Measurements from ENCODE around the gene NAGPA. TPM values are rescaled to one million over a fixed set of nuclear protein-coding genes. Genes with fewer than 3 reads are reported as not detected.

Gene NAGPA
- total and polyA plus RNA-seq, 2 of the 13 experiments (the other 11 are each of a cell fraction or from before 2014, with no cell fraction given) = 27.1 to 60.3 TPM

GRCh38 chr16:5010576-5011329, 23.0 kb downstream of the NAGPA start (continued):
- TF ChIP-seq CSRNP2 (CRISPR knock-in tag; conservative IDR thresholded peaks at IDR 0.05; ENCODE audit: low read depth) = no peak
- TF ChIP-seq ZNF333 (CRISPR knock-in tag; IDR thresholded peaks at IDR 0.05; ENCODE audit: borderline replicate concordance) = peak; percentile 27; the same call in 1 of the 2 replicates
- no peak for TF ChIP-seq CCDC6 (CRISPR knock-in tag; IDR thresholded peaks at IDR 0.05)
- peak; percentile 59 for TF ChIP-seq RAD21 (CRISPR knock-in tag; IDR thresholded peaks at IDR 0.05)
- TF ChIP-seq ZNF687 (CRISPR knock-in tag; IDR thresholded peaks at IDR 0.05) = peak; percentile 72
- no peak for TF ChIP-seq GTF3A (CRISPR knock-in tag; conservative IDR thresholded peaks at IDR 0.05)
- no peak for TF ChIP-seq ZBTB38 (CRISPR knock-in tag; IDR thresholded peaks at IDR 0.05)
- TF ChIP-seq ZNF777 (CRISPR knock-in tag; IDR thresholded peaks at IDR 0.05) = 0 out of 2 replicates have a peak, but pooled peaks have one; percentile 17
- TF ChIP-seq RFX3 (CRISPR knock-in tag; IDR thresholded peaks at IDR 0.05) = no peak
- TF ChIP-seq NFYB (CRISPR knock-in tag; IDR thresholded peaks at IDR 0.05) = peak; percentile 7; the same call in 1 of the 2 replicates
- no peak for TF ChIP-seq MED1 (CRISPR knock-in tag; IDR thresholded peaks at IDR 0.05)
- TF ChIP-seq ZKSCAN1 (IDR thresholded peaks at IDR 0.05; ENCODE audit: low read length) = no peak
- no peak for TF ChIP-seq ZHX2 (IDR thresholded peaks at IDR 0.05; ENCODE audit: low read depth)
- TF ChIP-seq ZHX2 (CRISPR knock-in tag; IDR thresholded peaks at IDR 0.05; ENCODE audit: borderline replicate concordance) = no peak
- TF ChIP-seq HOXA3 (CRISPR knock-in tag; IDR thresholded peaks at IDR 0.05) = no peak
- no peak for TF ChIP-seq NFE2L2 (IDR thresholded peaks at IDR 0.05; ENCODE audit: low read length)
- TF ChIP-seq ZNF501 (CRISPR knock-in tag; IDR thresholded peaks at IDR 0.05) = peak; percentile 74; the same call in 1 of the 2 replicates
- TF ChIP-seq SMAD9 (CRISPR knock-in tag; IDR thresholded peaks at IDR 0.05) = no peak
- TF ChIP-seq PCBP2 (optimal IDR thresholded peaks at IDR 0.05; ENCODE audit: low read depth, low read length, poor library complexity, severe bottlenecking) = no peak

Data from HepG2 (cell line).